Thyroid gland (tissue), 4 donors: ENCODE measurements around the gene ATP6V0A1. TPM values are rescaled to one million over a fixed set of nuclear protein-coding genes. Genes with fewer than 3 reads are reported as not detected.
A peak's percentile ranks its signal among the peaks of the same experiment; 100 is the strongest.

Experiments
- DNase-seq, 2 donors: peaks; one replicate each; pipeline ENCODE4 v3.0.0-alpha.2; 2019
- H3K27ac ChIP-seq, 3 donors: fragments of 200-600 bp; sonication (generic); 1 replicate in 2 of 3; 2 replicates in 1 of 3; pipeline ENCODE4 v1.5.1; 2016 to 2019; ENCODE audit warnings: mild to moderate bottlenecking in 1 of 3, moderate library complexity in 1 of 3
- H3K27me3 ChIP-seq: fragments of 200-600 bp; sonication (generic); one replicate; pipeline ENCODE4 v1.5.1; 2019
- H3K36me3 ChIP-seq, 2 donors: fragments of 200-600 bp; sonication (generic); one replicate each; pipeline ENCODE4 v1.5.1; 2016 to 2019
- H3K4me1 ChIP-seq, 2 donors: fragments of 200-600 bp; sonication (generic); one replicate each; pipeline ENCODE4 v1.5.1; 2017 to 2019
- H3K4me3 ChIP-seq, 3 donors: fragments of 200-600 bp; sonication (generic); replicated peaks in 1 of 3; 1 replicate in 2 of 3; 2 replicates in 1 of 3; pipeline ENCODE4 v1.5.1; 2016; ENCODE audit warnings: mild to moderate bottlenecking in 1 of 3
- H3K9me3 ChIP-seq: fragments of 200-600 bp; sonication (generic); one replicate; pipeline ENCODE4 v1.5.1; 2017
- POLR2A ChIP-seq, 2 donors: fragments of 450-650 bp; IDR thresholded peaks; one replicate each; pipeline ENCODE4 v1.6.1; 2017; ENCODE audit warnings: antibody characterized with exemption in 2 of 2, mild to moderate bottlenecking in 2 of 2, moderate library complexity in 1 of 2
- WGBS, 2 donors: methylation state at CpG; one replicate each; pipeline ENCODE4 v1.1.5; 2017; 5-methylcytosine and 5-hydroxymethylcytosine counted together
- intact Hi-C: fragments of 100-400 bp; cut with DNase I; formaldehyde crosslinking; loops from one replicate; pipeline ENCODE4 v1.15.1; 2023
- total RNA-seq, 4 donors: library from RNA; depleted of rRNA; stranded (reverse); fragments of >200 nt; gene quantifications; one replicate each; pipeline ENCODE4 v1.2.3, GENCODE V29; 2016
- TF ChIP-seq, protein P1 (sequence below), 6 experiments: fragments of 200-600 bp in 3 of 6; fragments of 450-650 bp in 3 of 6; sonication (generic) in 3 of 6; IDR thresholded peaks; one replicate each; pipeline ENCODE4 v1.5.1; 2016 to 2019; ENCODE audit warnings: antibody characterized with exemption in 6 of 6, mild to moderate bottlenecking in 2 of 6, inconsistent platforms in 1 of 6, moderate library complexity in 1 of 6

Gene ATP6V0A1
- total RNA-seq, 4 donors from 2014 or later = 75.5 to 195 (median 121) TPM

DNA sequence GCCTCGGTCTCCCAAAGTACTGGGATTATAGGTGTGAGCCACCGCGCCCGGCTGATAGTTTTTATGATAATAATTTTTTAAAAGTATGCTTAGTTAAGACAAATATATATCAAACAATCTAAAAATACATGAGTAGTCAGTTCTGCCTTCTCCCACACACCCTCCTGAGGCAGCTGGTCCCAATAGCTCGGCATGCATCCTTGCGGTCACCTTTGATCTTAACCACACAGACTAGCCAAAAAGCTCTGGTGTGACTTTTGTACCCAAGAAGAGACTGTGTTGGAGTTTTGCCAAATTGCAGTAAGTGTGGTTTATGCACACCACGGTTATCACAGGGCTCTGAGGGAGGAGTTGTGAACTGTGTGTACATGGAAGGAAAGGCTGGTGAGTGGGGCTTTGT lies 25.6 kb downstream of the ATP6V0A1 start:
- Histone ChIP-seq H3K4me3 (no peak overlapping the region), H3K4me1 (no peaks in the 10 kb centered on the region), H3K36me3 (peaks cover 93% of the 10 kb centered on the region in 2 donors), H3K9me3 (no peaks in the 10 kb centered on the region), H3K27ac (no peak overlapping the region), H3K27me3 (no peaks in the 10 kb centered on the region)
- TF ChIP-seq, protein P1, sequence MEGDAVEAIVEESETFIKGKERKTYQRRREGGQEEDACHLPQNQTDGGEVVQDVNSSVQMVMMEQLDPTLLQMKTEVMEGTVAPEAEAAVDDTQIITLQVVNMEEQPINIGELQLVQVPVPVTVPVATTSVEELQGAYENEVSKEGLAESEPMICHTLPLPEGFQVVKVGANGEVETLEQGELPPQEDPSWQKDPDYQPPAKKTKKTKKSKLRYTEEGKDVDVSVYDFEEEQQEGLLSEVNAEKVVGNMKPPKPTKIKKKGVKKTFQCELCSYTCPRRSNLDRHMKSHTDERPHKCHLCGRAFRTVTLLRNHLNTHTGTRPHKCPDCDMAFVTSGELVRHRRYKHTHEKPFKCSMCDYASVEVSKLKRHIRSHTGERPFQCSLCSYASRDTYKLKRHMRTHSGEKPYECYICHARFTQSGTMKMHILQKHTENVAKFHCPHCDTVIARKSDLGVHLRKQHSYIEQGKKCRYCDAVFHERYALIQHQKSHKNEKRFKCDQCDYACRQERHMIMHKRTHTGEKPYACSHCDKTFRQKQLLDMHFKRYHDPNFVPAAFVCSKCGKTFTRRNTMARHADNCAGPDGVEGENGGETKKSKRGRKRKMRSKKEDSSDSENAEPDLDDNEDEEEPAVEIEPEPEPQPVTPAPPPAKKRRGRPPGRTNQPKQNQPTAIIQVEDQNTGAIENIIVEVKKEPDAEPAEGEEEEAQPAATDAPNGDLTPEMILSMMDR (IDR thresholded peaks at IDR 0.05) = no peak
- no peak for TF ChIP-seq POLR2A (IDR thresholded peaks at IDR 0.05)
- DNase-seq = no peak
- intact Hi-C loops = no loop called here
- 88 to 92% methylated on average over 7 of the region's 7 CpGs for WGBS, 2 donors

DNA sequence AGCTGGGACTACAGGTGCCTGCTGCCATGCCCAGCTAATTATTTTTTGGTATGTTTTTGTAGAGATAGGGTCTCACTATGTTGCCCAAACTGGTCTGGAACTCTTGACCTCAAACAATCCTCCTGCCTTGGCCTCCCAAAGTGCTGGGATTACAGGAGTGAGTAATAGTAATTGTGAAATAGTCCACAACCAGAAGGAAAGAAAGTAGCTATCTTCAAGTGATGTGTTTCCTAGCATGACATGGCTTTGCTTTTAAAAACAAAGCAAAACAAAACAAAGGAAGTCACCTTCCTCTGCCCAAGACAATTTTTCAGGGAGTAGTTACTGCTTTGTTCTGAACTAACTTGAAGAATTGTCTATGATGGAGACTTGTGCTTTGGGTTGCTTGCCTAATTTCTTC lies 27.0 kb downstream of the ATP6V0A1 start:
- Histone ChIP-seq H3K36me3 (peaks cover 93 to 95% of the 10 kb centered on the region in 2 donors), H3K9me3 (no peaks in the 10 kb centered on the region), H3K4me3 (no peak overlapping the region), H3K4me1 (no peaks in the 10 kb centered on the region), H3K27ac (no peak overlapping the region), H3K27me3 (no peaks in the 10 kb centered on the region)
- TF ChIP-seq POLR2A (IDR thresholded peaks at IDR 0.05) = no peak
- TF ChIP-seq, protein P1 (IDR thresholded peaks at IDR 0.05) = no peak
- intact Hi-C loops = no loop called here
- DNase-seq = no peak

DNA sequence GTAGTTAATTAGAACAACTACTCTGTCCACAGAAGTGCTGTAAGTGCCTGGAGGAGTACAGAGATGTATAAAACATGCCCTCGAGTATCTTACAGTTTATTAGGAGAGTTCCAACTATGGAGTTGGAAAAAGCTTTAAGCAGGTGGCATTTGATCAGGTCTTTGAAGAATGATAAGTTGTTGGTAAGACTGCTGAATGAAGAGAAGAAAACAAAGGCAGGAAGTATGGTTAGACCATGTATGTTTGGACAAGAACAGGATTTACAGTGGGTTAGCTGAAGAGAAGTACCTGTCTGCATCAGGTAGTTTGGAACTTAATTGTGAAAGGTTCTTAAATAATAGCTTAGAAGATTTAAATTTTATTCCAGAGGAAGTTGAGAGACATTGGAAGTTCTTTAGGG lies 29.4 kb downstream of the ATP6V0A1 start:
- no peak for TF ChIP-seq POLR2A (IDR thresholded peaks at IDR 0.05)
- TF ChIP-seq, protein P1 (IDR thresholded peaks at IDR 0.05) = no peak
- Histone ChIP-seq H3K4me1 (no peaks in the 10 kb centered on the region), H3K9me3 (no peaks in the 10 kb centered on the region), H3K36me3 (peaks cover 79 to 94% of the 10 kb centered on the region in 2 donors), H3K4me3 (no peak overlapping the region), H3K27me3 (no peaks in the 10 kb centered on the region), H3K27ac (no peak overlapping the region)
- 85 to 100% methylated on average over 1 of the region's 1 CpG for WGBS, 2 donors
- intact Hi-C loops = no loop called here
- DNase-seq = no peak

DNA sequence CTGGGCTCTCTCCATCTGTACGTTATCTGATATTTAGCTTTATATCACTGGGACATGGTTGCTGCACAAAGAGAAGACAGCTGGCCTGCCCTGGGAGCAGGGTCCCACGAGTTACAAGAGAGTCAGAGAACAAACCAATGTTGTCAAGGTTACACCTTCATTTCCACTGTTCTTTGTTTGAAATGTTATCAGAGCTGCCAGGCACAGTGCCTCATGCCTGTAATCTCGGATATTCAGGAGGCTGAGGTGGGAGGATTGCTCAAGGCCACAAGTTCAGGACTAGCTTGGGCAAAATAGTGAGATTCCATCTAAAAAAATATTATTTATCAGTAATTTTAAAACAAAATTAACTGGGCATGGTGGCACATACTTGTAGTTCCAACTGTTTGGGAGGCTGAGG lies 34.6 kb downstream of the ATP6V0A1 start:
- Histone ChIP-seq H3K27me3 (no peaks in the 10 kb centered on the region), H3K4me3 (no peak overlapping the region), H3K4me1 (peaks cover 9 to 11% of the 10 kb centered on the region in 2 donors), H3K27ac (no peak overlapping the region), H3K9me3 (no peaks in the 10 kb centered on the region), H3K36me3 (peaks cover 27 to 79% of the 10 kb centered on the region in 2 donors)
- DNase-seq = no peak
- intact Hi-C loops = no loop called here
- WGBS, 2 donors = 86 to 87% methylated on average over 3 of the region's 3 CpGs
- no peak for TF ChIP-seq POLR2A (IDR thresholded peaks at IDR 0.05)
- TF ChIP-seq, protein P1 (IDR thresholded peaks at IDR 0.05) = no peak

DNA sequence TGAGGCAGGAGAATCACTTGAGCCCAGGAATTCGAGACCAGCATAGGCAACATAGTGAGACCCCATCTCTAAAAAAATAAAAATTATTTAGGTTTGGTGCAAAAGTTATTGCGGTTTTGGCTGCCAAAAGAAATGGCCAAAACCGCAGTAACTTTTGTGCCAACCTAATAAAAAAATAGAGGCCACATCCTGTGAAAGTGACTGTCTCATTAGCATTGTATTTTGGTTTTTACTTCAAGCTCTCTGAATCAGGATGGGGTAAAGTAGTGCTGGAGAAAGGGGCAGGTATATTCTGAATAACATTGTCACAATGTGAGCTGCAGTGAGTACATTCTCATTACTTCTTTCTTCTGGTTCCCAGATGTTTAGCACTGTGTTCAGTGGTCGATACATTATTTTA lies 36.0 kb downstream of the ATP6V0A1 start:
- WGBS, 2 donors = 78 to 79% methylated on average over 4 of the region's 4 CpGs
- DNase-seq = no peak
- Histone ChIP-seq H3K4me3 (no peak overlapping the region), H3K9me3 (no peaks in the 10 kb centered on the region), H3K4me1 (peaks cover 9 to 11% of the 10 kb centered on the region in 2 donors), H3K36me3 (peaks cover 24 to 74% of the 10 kb centered on the region in 2 donors), H3K27ac (peak overlapping the region in 2 of 3 donors; percentile 44 to 63), H3K27me3 (no peaks in the 10 kb centered on the region)
- intact Hi-C loops = no loop called here
- TF ChIP-seq, protein P1 (IDR thresholded peaks at IDR 0.05) = no peak
- no peak for TF ChIP-seq POLR2A (IDR thresholded peaks at IDR 0.05)
